ENCODE data around the gene ULK2.

Gene ULK2

GRCh38 chr17:19756546-19756945 lies 111.2 kb downstream of the ULK2 start:
- DNase-seq (ENCODE audit: low read depth in 1 of 2, low spot score in 1 of 2), result no peak
- in situ Hi-C loops (cut with HindIII; ENCODE audit: low pct_unique_long_range_greater_than_20kb, low sequenced_read_pairs), result no loop called here
- no peak for TF ChIP-seq JUND (IDR thresholded peaks at IDR 0.05; ENCODE audit: low read depth)

- no peak for DNase-seq (ENCODE audit: low read depth in 1 of 2, low spot score in 1 of 2)
- TF ChIP-seq JUND (IDR thresholded peaks at IDR 0.05; ENCODE audit: low read depth), result no peak
- in situ Hi-C loops (cut with HindIII; ENCODE audit: low pct_unique_long_range_greater_than_20kb, low sequenced_read_pairs), result no loop called here
Observed at GRCh38 chr17:19755821-19756510, 111.8 kb downstream of the ULK2 start.

GRCh38 chr17:19755392-19755791 lies 112.3 kb downstream of the ULK2 start:
- TF ChIP-seq JUND (IDR thresholded peaks at IDR 0.05; ENCODE audit: low read depth), result no peak
- in situ Hi-C loops (cut with HindIII; ENCODE audit: low pct_unique_long_range_greater_than_20kb, low sequenced_read_pairs), result no loop called here
- no peak for DNase-seq (ENCODE audit: low read depth in 1 of 2, low spot score in 1 of 2)

- in situ Hi-C loops (cut with HindIII; ENCODE audit: low pct_unique_long_range_greater_than_20kb, low sequenced_read_pairs), result no loop called here
- DNase-seq (ENCODE audit: low read depth in 1 of 2, low spot score in 1 of 2), result peak; percentile 82 to 84
- no peak for TF ChIP-seq JUND (IDR thresholded peaks at IDR 0.05; ENCODE audit: low read depth)
Observed at GRCh38 chr17:19753661-19754463, 113.9 kb downstream of the ULK2 start.

- TF ChIP-seq JUND (IDR thresholded peaks at IDR 0.05; ENCODE audit: low read depth), result no peak
- in situ Hi-C loops (cut with HindIII; ENCODE audit: low pct_unique_long_range_greater_than_20kb, low sequenced_read_pairs), result no loop called here
- DNase-seq (ENCODE audit: low read depth in 1 of 2, low spot score in 1 of 2), result peak; percentile 49 to 60
Observed at GRCh38 chr17:19753051-19753509, 114.7 kb downstream of the ULK2 start.

- TF ChIP-seq JUND (IDR thresholded peaks at IDR 0.05; ENCODE audit: low read depth), result no peak
- in situ Hi-C loops (cut with HindIII; ENCODE audit: low pct_unique_long_range_greater_than_20kb, low sequenced_read_pairs), result no loop called here
- no peak for DNase-seq (ENCODE audit: low read depth in 1 of 2, low spot score in 1 of 2)
Observed at GRCh38 chr17:19752216-19753050, 115.3 kb downstream of the ULK2 start.

- DNase-seq (ENCODE audit: low read depth in 1 of 2, low spot score in 1 of 2), result no peak
- in situ Hi-C loops (cut with HindIII; ENCODE audit: low pct_unique_long_range_greater_than_20kb, low sequenced_read_pairs), result no loop called here
Observed at GRCh38 chr17:19750835-19751234, 116.9 kb downstream of the ULK2 start.

GRCh38 chr17:19750020-19750572 lies 117.6 kb downstream of the ULK2 start:
- no peak for DNase-seq (ENCODE audit: low read depth in 1 of 2, low spot score in 1 of 2)
- no peak for TF ChIP-seq JUND (IDR thresholded peaks at IDR 0.05; ENCODE audit: low read depth)
- in situ Hi-C loops (cut with HindIII; ENCODE audit: low pct_unique_long_range_greater_than_20kb, low sequenced_read_pairs), result no loop called here

More at GRCh38 chr17:19750835-19751234, 116.9 kb downstream of the ULK2 start:
- no peak for TF ChIP-seq JUND (IDR thresholded peaks at IDR 0.05; ENCODE audit: low read depth)

GRCh38 chr17:19748807-19749193 lies 118.9 kb downstream of the ULK2 start:
- TF ChIP-seq JUND (IDR thresholded peaks at IDR 0.05; ENCODE audit: low read depth), result no peak
- in situ Hi-C loops (cut with HindIII; ENCODE audit: low pct_unique_long_range_greater_than_20kb, low sequenced_read_pairs), result no loop called here
- DNase-seq (ENCODE audit: low read depth in 1 of 2, low spot score in 1 of 2), result no peak

- in situ Hi-C loops (cut with HindIII; ENCODE audit: low pct_unique_long_range_greater_than_20kb, low sequenced_read_pairs), result no loop called here
Observed at GRCh38 chr17:19747829-19748806, 119.6 kb downstream of the ULK2 start, which contains the start of gene ALDH3A1. Gene ALDH3A1, minus strand, starts transcription at chr17:19748298. Its CDS starts 3,169 bp downstream, at chr17:19745129.

GRCh38 chr17:19747159-19747719 lies 120.5 kb downstream of the ULK2 start:
- in situ Hi-C loops (cut with HindIII; ENCODE audit: low pct_unique_long_range_greater_than_20kb, low sequenced_read_pairs), result no loop called here
- TF ChIP-seq JUND (IDR thresholded peaks at IDR 0.05; ENCODE audit: low read depth), result no peak
- no peak for DNase-seq (ENCODE audit: low read depth in 1 of 2, low spot score in 1 of 2)

More at GRCh38 chr17:19747829-19748806, 119.6 kb downstream of the ULK2 start, which contains the start of gene ALDH3A1:
- DNase-seq (ENCODE audit: low read depth in 1 of 2, low spot score in 1 of 2), result no peak
- TF ChIP-seq JUND (IDR thresholded peaks at IDR 0.05; ENCODE audit: low read depth), result no peak
